Subcutaneous adipose tissue (tissue), 4 donors: Measurements from ENCODE around the gene PLCB1. TPM values are rescaled to one million over a fixed set of nuclear protein-coding genes. Genes with fewer than 3 reads are reported as not detected.

ENCODE experiments used
- total RNA-seq, 4 donors: library from RNA; depleted of rRNA; stranded (reverse); fragments of >200 nt; gene quantifications; one replicate each; pipeline ENCODE4 v1.1.0, GENCODE V29; 2016
- TF ChIP-seq, protein P1 (sequence below): fragments of 450-650 bp; IDR thresholded peaks from one replicate; pipeline ENCODE4 v1.5.1; 2016; ENCODE audit warnings: low read depth, mild to moderate bottlenecking, control low read depth, antibody characterized with exemption, moderate library complexity

Gene PLCB1
- total RNA-seq, 4 donors from 2014 or later = 14.1 to 26.7 (median 18.4) TPM

GRCh38 chr20:8144282-8145245 is 12.5 kb downstream of the PLCB1 start:
- TF ChIP-seq, protein P1, sequence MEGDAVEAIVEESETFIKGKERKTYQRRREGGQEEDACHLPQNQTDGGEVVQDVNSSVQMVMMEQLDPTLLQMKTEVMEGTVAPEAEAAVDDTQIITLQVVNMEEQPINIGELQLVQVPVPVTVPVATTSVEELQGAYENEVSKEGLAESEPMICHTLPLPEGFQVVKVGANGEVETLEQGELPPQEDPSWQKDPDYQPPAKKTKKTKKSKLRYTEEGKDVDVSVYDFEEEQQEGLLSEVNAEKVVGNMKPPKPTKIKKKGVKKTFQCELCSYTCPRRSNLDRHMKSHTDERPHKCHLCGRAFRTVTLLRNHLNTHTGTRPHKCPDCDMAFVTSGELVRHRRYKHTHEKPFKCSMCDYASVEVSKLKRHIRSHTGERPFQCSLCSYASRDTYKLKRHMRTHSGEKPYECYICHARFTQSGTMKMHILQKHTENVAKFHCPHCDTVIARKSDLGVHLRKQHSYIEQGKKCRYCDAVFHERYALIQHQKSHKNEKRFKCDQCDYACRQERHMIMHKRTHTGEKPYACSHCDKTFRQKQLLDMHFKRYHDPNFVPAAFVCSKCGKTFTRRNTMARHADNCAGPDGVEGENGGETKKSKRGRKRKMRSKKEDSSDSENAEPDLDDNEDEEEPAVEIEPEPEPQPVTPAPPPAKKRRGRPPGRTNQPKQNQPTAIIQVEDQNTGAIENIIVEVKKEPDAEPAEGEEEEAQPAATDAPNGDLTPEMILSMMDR = no peak

DNA sequence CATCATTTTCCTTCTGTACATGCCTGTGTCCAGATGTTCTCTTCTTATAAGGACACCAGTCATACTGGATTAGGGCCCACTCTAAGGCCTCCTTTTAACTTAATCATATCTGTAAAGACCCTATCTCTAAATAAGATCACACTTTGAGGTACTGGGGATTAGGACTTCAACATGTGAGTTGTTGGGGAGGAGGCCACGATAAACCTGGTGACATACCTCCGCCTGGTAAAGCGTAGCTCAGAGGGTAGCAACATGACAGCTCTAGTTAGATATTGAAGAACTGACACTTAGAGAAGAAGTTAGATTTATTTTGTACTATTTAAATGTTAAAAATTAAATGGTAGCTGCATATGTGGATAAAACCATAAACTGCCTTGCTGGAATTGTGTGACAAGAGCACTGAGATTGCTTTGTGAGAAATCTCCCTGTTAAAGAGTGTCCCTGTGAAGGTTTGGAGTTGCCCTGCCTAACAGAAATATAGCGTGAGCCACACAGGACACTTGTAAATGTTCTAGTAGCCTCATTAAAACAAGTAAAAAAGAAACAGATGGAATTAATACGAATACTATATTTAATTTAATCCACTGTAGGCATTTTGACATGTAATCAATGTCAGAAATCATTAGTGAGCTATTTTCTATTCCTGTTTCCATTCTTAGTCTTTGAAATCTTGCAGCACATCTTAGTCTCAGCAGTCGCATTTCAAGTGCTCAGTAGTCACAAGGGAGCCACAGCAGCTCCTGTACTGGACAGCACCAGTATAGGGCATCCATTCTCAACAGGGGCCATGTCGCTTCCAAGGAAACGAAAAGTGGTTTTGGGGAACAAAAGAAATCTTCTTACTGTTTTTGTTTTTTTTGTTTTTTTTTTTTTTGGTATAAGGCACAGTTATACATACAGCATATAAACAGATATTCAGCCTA is 13.4 kb downstream of the PLCB1 start:
- TF ChIP-seq, protein P1 = no peak

- TF ChIP-seq, protein P1 = no peak
Measured at GRCh38 chr20:8147476-8147875, 15.4 kb downstream of the PLCB1 start.

DNA sequence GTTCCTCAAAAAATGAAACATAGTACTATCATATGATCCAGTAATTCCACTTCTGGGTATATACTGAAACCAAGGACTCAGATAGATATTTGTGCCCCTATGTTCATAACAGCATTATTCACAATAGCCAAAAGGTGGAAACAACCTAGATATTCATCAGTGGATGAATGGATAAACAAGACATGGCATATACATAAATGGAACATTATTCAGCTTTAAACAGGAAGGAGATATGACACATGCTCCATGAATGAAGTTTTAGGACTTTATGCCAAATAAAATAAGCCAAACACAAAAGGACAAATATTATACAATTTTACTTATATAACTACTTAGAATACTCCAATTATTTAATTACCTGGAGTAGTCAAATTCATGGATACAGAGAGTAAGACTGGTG is 16.4 kb downstream of the PLCB1 start:
- TF ChIP-seq, protein P1 = no peak

DNA sequence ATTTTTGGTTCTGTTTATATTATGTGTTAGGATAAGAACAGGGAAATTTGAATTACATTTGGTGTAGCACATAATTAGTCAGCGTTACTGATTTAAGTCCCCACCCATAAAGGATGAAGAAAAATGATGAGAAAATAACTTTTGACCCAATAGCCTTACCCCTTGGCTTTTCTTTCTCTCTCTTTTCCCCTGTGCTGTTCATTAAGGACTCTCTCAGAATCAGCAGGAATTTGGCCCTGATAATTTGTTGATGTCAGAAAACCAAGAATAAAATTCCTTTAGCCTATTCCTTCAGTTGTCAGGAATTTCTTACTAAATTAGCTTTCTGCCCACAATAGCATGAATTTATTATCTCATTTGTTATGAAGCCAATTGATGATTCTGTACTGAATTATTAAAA is 18.5 kb downstream of the PLCB1 start:
- TF ChIP-seq, protein P1 = no peak

DNA sequence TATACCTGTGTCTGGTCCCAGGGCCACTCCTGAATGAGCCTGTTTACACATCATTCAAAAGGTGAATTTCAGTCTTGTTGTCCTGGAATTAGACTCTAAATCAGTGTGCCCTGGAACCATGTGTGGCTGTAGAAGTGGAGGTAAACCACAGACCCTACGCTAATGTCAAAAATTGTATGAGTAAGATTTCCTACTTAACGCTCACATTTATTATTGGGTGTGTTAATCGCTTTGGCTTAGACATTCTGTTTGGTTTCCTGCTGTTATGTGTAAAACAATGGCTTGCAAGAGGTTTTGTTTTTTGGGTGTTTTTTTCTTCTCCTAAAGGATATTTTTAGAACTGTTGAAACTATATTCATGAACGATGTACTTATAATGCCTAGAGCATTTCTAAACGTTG is 19.3 kb downstream of the PLCB1 start:
- TF ChIP-seq, protein P1 = no peak

DNA sequence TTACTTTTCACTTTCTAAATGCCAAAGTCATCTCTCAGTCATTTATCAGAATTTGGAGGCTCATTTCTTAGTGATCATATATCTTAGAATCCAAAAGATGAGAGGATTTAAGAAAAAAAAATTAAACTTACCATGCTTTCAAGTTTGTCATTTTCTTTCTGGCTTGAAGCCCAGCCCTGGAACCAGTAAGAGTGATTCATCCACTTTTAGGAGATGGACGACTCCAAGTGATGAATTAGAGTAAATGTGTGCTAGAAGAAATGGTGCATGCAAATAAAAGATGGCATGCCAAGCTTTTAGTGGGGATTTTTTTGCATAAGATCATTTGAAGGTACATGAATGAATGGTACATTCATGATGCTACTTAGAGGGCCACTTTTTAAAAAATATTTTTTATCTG is 20.1 kb downstream of the PLCB1 start:
- TF ChIP-seq, protein P1 = no peak
